CD4-positive, alpha-beta T cell treated with Interleukin-15 for 4 hours (primary cell): ENCODE measurements around the gene PEAK3.
A peak's percentile ranks its signal among the peaks of the same experiment; 100 is the strongest.
"Not testable (repeated sequence)": the region's sequence is repeated elsewhere in the genome, so short reads cannot be mapped to it uniquely, and the experiment has no call there.

Experiments used
- DNase-seq: peaks from one replicate; pipeline ENCODE4 v3.0.0-alpha.2; 2020; ENCODE audit warnings: low spot score

Gene PEAK3

GRCh38 chr19:2288818-2289713 lies 7.1 kb upstream of the PEAK3 start:
- DNase-seq: no peak

GRCh38 chr19:2288338-2288817 lies 6.4 kb upstream of the PEAK3 start:
- no peak for DNase-seq

GRCh38 chr19:2287585-2288337 lies 5.8 kb upstream of the PEAK3 start:
- no peak for DNase-seq

- DNase-seq: no peak
These were observed 4.6 kb upstream of the PEAK3 start for GRCh38 chr19:2286402-2287140.

DNA sequence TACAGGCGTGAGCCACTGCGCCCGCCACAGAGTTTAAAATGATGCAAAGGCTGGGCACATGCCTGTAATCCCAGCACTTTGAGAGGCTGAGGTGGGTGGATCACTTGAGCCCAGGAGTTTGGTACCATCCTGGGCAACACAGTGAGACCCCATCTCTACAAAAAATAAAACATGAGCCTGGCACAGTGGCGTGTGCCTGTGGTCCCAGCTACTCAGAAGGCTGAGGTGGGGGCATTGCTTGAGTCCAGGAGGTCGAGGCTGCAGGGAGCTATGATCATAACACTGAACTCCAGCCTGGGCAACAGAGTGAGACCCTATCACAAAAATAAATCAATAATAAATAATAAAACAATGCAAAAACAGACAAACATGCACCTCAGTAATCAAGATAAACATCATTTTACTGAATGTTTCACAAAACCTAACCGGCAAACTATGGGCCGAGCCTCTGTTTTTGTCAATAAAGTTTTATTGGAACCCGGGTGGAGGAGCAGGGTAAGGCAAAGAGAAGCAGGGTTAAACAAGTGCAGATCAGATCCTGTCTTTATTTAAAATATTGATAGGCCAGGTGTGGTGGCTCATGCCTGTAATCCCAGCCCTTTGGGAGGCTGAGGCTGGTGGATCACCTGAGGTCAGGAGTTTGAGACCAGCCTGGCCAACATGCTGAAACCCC lies 2.0 kb upstream of the PEAK3 start:
- no peak for DNase-seq

DNA sequence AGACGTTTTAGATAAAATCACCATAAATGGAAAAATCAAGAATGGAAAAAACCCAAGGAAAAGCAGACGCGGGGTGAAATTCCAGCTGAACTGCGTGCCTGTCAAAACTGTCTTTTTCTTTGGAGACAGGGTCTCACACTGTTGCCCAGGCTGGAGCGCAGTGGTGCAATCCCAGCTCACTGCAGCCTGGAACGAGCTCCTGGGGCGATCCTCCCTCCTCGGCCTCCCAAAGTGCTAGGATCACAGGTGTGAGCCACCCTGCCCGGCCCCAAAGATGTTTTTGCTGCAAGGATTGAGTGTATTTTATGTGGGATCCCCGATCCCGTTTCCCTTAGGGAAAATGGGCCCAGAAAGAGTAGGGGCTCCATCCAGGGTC lies 875 bp upstream of the PEAK3 start:
- no peak for DNase-seq

GRCh38 chr19:2281265-2282061 lies 512 bp downstream of the PEAK3 start:
- DNase-seq: not testable (repeated sequence)

GRCh38 chr19:2280633-2281264 lies 1.2 kb downstream of the PEAK3 start:
- DNase-seq: no peak

DNA sequence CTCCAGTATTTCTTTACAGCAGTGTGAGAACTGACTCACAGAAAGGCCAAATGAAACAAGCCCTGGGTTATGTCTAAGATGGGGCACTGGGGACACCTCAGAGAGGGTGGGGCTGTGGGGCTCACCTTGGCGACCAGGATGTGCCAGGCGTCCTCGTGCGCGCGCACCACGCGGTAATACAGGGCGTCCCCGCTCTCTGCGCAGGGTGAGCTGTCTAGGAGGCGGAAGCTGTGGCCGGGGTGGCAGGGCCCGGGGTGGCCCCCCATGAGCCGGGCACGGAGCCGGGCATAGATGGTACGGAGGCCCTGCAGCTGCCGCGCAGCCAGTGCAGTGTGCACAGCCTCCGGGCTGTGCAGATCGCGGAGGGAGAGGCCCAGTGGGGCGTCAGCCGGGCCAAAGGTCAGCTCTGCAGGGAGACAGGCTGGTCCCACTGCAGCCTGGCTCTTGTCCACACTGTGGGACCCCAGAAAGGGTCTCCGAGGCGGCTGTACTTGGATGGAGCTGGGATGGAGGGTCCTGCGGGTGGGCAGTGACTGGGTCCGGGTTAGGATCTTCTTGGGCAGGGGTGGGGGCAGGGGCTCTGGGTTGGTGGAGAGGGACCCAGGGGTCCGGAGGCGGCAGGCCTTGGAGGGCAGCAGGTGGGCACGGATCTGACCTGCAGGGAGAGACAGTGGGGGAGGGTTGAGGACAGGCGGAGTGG lies 3.4 kb downstream of the PEAK3 start:
- DNase-seq: no peak

DNA sequence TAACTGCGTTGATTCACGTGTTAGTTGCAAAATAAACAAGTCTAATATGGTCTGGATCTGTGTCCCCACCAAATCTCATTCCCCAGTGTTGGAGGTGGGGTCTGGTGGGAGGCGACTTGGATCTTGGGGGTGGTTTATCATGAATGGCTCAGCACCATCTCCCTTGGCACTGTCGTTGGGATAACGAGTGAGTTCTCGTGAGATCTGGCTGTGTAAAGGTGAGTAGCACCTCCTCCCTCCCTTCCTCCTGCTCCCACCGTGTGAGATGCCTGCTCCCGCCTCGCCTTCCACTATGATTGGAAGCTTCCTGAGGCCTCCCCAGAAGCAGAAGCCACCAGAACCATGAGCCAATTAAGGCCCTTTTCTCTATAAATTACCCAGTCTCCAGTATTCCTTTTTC lies 4.8 kb downstream of the PEAK3 start:
- DNase-seq: no peak

DNA sequence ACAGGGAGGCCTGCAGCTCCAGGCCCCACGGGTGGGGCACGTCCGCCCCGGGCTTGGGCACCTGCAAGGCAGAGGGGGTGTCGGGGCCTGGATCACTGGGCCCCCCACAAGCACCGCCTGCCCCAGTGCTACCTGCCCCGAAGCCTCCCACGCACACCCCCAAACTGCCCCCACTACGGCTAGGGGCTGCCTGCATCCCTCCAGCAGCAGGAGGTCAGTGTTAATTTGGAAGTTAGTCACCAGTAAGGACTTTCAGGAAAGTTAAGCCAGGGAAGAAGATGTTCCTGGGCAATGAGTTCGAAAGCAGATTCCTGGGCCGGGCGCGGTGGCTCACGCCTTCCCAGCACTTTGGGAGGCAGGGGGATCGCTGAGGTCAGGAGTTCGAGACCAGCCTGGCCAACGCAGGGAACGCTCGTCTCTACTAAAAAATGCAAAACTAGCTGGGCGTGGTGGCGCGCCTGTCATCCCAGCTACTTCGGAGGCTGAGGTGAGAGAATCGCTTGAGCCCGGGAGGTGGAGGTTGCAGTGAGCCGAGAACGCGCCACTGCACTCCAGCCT lies 5.5 kb downstream of the PEAK3 start:
- no peak for DNase-seq

DNA sequence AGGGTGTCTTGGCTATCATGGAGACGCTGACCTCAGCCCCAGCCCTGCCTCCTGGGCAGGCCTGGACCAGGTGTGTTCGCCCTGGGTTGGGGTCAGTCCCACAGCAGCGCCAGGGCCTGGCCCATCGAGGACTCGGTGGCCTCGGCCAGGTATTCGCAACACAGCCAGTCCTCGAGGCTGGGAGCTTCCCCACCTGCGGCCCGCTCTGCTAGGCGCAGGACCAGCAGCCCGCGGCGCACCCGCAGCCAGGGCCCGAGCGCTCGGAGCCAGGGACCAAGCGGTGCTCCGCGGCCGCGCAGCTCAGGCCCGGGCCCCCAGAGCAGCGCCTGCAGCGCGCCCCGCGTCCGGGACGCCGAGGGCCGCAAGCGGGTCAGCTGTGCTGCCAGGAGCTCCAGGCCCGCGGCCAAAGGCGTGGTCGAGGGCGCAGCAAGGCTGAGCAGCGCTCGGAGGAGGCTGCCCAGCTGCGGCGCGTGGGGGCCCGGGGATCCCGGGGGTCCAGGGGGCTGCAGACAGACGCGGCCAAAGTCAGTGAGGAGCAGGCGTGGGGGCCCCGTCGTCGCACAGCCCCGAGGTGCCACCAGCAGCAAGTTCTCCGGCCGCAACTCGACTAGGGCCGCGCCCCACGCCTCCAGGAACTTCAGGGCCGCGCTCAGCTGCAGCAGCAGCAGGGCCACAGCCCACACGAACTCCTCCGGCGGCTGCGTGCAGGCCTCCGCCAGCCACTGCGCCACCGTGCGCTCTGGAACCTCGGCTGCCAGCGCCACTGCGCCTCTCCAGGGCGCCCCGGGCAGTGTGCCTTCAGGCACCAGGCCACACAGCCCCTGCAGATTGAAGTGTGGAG lies 6.2 kb downstream of the PEAK3 start:
- DNase-seq: no peak

DNA sequence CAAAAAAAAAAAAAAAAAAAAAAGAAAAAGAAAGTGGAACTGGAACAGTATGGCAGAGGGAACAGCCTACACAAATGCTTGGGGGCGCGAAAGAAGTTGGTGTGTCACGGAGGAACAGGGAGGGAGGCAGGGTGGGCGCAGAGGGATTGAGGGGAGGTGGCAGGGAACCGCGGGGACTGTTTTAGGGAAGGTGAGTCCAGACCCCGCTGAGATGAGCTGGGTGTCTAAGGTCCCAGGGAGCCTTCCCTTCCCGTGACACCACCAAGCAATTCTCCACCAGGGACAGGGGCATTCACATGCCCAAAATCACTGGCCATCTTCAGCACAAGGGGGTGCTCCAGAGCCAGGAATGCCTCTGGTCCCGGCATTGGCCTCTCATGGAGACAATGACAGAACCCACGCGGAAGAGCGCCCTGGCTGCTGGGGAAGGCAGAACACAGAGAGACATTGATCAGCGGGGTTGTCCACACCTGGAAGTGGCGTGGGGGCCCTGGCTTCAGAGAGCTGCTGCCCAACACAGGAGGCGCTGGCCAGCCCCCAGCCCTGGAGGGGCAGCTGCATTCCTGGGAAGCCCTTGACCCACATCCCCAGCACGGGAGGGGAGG lies 6.9 kb downstream of the PEAK3 start:
- DNase-seq: peak; percentile 40

GRCh38 chr19:2274185-2274711 lies 7.7 kb downstream of the PEAK3 start:
- DNase-seq: no peak

DNA sequence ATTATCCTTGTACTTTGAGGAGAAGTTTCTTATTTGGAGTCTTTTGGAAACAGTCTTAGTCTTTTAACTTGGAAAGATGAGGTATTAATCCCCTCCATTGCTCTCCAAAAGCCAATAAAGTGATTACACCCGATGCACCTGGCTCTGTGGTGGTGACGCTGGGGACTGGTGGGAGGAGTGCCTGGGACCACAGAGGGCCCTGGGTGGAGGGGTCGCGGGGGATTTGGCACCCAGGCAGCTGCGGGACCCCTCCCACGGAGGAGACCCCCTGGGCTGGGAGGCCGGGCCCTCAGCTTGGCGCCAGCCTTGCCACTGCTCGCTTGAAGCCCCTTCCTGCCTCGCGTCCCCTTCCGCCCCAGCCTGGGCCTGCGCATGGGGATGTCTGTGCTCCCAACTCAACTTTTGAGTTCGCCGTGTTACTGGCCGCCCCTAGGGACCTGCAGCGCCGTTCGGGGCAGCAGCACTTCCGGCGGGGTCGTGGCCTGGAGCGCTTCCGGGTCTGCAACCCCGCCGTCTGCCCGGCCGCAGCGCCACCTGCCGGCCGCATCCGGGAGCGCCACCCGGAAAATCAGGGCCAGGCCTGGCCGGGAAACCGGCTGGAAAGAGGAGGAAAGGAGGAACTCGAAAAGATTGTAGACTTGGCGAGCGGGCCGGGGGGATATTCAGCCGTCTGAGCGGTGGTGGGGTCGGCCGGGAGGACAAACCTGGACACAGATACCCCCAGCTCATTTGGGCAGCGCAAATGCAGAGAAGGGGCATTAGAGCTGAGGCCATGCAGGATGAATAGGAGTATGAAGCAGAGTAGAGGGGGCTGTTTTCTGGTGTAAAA lies 8.4 kb downstream of the PEAK3 start:
- DNase-seq: peak; percentile 73

GRCh38 chr19:2271234-2272103 lies 10.5 kb downstream of the PEAK3 start:
- no peak for DNase-seq
